Ascending aorta (tissue), 2 donors: ENCODE results near the gene CD36. TPM values are rescaled to one million over a fixed set of nuclear protein-coding genes. Genes with fewer than 3 reads are reported as not detected.

Experiments used
- DNase-seq, 2 donors: peaks; one replicate each; pipeline ENCODE4 v3.0.0-alpha.2; 2019; ENCODE audit warnings: low spot score in 2 of 2
- H3K27ac ChIP-seq, 2 donors: fragments of 200-600 bp; sonication (generic); one replicate each; pipeline ENCODE4 v1.5.1; 2016 to 2017; ENCODE audit warnings: mild to moderate bottlenecking in 1 of 2
- H3K27me3 ChIP-seq: fragments of 200-600 bp; sonication (generic); one replicate; pipeline ENCODE4 v1.5.1; 2017
- H3K36me3 ChIP-seq, 2 donors: fragments of 200-600 bp; sonication (generic); one replicate each; pipeline ENCODE4 v1.5.1; 2016
- H3K4me1 ChIP-seq, 2 donors: fragments of 200-600 bp; sonication (generic); one replicate each; pipeline ENCODE4 v1.5.1; 2016 to 2017; ENCODE audit warnings: mild to moderate bottlenecking in 1 of 2
- H3K4me3 ChIP-seq, 2 donors: fragments of 200-600 bp; sonication (generic); one replicate each; pipeline ENCODE4 v1.5.1; 2016 to 2017; ENCODE audit warnings: mild to moderate bottlenecking in 1 of 2
- H3K9me3 ChIP-seq, 2 donors: fragments of 200-600 bp; sonication (generic); one replicate each; pipeline ENCODE4 v1.5.1; 2016
- CTCF ChIP-seq, 3 experiments: fragments of 200-600 bp in 2 of 3; fragments of 450-650 bp in 1 of 3; sonication (generic) in 2 of 3; IDR thresholded peaks; one replicate each; pipeline ENCODE4 v1.5.1; 2016 to 2019; ENCODE audit warnings: antibody characterized with exemption in 3 of 3, mild to moderate bottlenecking in 1 of 3, moderate library complexity in 1 of 3
- intact Hi-C: fragments of 100-400 bp; cut with DNase I; formaldehyde crosslinking; loops from one replicate; pipeline ENCODE4 v1.15.1; 2023
- total RNA-seq: library from RNA; depleted of rRNA; stranded (reverse); fragments of >200 nt; gene quantifications from one replicate; pipeline ENCODE4 v1.1.0, GENCODE V29; 2016

CD36 gene
- total RNA-seq, 1 donor from 2014 or later: 302 TPM

DNA sequence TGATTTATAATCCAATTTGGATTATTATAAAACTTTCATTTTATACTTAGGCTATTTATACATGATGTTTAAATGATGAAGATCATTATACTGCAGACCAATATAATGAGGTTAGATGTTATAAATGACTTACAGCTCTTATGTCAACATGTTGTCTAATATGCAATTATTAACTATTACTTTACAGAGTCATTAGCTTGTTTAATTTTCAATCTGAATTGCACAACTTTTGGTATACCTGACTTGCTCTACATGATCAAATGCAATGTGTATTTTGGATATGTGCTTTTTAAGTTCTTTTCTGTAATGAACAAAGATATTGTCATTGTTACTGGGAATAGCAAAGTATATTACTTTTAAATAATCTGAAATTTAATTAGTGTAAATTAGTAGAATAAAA, 569 bp downstream of the CD36 start:
- H3K9me3 ChIP-seq: no peaks in the 10 kb centered on the region
- no peak for DNase-seq
- no peaks in the 10 kb centered on the region for H3K36me3 ChIP-seq
- no peaks in the 10 kb centered on the region for H3K4me1 ChIP-seq
- intact Hi-C loops: no loop called here
- no peaks in the 10 kb centered on the region for H3K27me3 ChIP-seq
- TF ChIP-seq CTCF (IDR thresholded peaks at IDR 0.05): no peak
- no peak overlapping the region for H3K27ac ChIP-seq
- H3K4me3 ChIP-seq: no peak overlapping the region

GRCh38 chr7:80640846-80641245, 2.4 kb downstream of the CD36 start:
- TF ChIP-seq CTCF (IDR thresholded peaks at IDR 0.05): no peak
- Histone ChIP-seq H3K27me3 (no peaks in the 10 kb centered on the region), H3K9me3 (no peaks in the 10 kb centered on the region), H3K27ac (no peak overlapping the region), H3K36me3 (no peaks in the 10 kb centered on the region), H3K4me3 (no peak overlapping the region), H3K4me1 (no peaks in the 10 kb centered on the region)
- no peak for DNase-seq
- intact Hi-C loops: no loop called here

GRCh38 chr7:80641548-80641947, 3.1 kb downstream of the CD36 start:
- no peak overlapping the region for H3K4me3 ChIP-seq

GRCh38 chr7:80642871-80643270, 4.4 kb downstream of the CD36 start:
- no peaks in the 10 kb centered on the region for H3K36me3 ChIP-seq
- no peak for TF ChIP-seq CTCF (IDR thresholded peaks at IDR 0.05)
- H3K4me1 ChIP-seq: no peaks in the 10 kb centered on the region
- H3K9me3 ChIP-seq: no peaks in the 10 kb centered on the region
- no peak for DNase-seq
- H3K4me3 ChIP-seq: no peak overlapping the region
- intact Hi-C loops: no loop called here
- H3K27ac ChIP-seq: no peak overlapping the region
- no peaks in the 10 kb centered on the region for H3K27me3 ChIP-seq

More at GRCh38 chr7:80641548-80641947, 3.1 kb downstream of the CD36 start:
- no peak for TF ChIP-seq CTCF (IDR thresholded peaks at IDR 0.05)
- no peak for DNase-seq
- Histone ChIP-seq H3K27me3 (no peaks in the 10 kb centered on the region), H3K27ac (no peak overlapping the region), H3K9me3 (no peaks in the 10 kb centered on the region), H3K4me1 (no peaks in the 10 kb centered on the region), H3K36me3 (no peaks in the 10 kb centered on the region)
- intact Hi-C loops: no loop called here

DNA sequence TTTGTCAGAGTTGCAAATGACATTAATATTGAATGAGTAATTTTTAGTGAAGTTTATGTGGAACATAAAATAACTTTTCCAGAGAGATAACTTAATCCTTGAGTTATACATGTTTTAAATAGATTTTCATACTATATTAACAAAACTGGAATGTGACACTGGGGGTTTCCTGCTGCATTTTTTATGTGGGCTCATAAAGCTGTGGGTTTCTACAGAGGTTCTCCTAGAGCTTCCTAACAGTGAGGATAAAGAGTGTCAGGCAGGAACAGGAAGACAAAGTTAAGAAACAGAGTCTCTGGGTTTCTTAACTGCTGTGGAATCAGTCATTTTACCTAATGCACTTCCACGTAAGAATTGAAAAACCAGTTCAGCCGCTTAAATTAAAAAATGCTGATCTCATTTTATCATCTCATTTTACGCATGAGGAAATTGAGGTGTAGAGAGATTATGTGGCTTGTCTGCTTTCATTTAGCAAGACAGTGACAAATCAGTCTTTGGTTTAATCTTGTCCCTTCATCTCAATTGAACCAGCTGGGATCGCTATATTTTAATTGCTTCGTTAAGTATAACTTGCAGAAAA, 5.0 kb downstream of the CD36 start:
- DNase-seq: no peak
- no peaks in the 10 kb centered on the region for H3K36me3 ChIP-seq
- H3K4me1 ChIP-seq: no peaks in the 10 kb centered on the region
- intact Hi-C loops: no loop called here
- H3K27me3 ChIP-seq: no peaks in the 10 kb centered on the region
- TF ChIP-seq CTCF (IDR thresholded peaks at IDR 0.05): no peak
- no peaks in the 10 kb centered on the region for H3K9me3 ChIP-seq
- H3K4me3 ChIP-seq: no peak overlapping the region
- no peak overlapping the region for H3K27ac ChIP-seq

DNA sequence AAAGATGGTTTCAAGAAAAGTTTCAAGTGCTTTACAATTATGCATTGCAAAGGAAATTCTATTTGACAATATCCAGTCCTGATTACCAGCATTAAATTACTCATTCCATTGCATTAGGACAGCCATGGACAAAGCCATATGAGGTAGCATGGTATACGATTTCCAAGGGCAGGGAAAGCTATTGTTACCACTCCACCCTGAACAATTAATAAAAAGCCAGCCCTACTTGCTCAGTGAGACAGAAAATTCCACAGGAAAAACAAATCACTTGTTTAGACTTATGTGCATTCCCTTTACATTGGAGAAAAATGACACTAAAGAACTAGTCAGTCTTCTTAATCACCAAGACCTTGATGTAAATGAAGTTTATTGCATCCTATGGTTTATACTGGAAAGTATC, 5.6 kb downstream of the CD36 start:
- intact Hi-C loops: no loop called here
- Histone ChIP-seq H3K4me1 (no peaks in the 10 kb centered on the region), H3K27ac (no peak overlapping the region), H3K9me3 (no peaks in the 10 kb centered on the region), H3K4me3 (no peak overlapping the region), H3K27me3 (no peaks in the 10 kb centered on the region), H3K36me3 (no peaks in the 10 kb centered on the region)
- TF ChIP-seq CTCF (IDR thresholded peaks at IDR 0.05): no peak
- no peak for DNase-seq
